IMR-90 (cell line): ENCODE measurements around the gene AK2. TPM values are rescaled to one million over a fixed set of nuclear protein-coding genes. Genes with fewer than 3 reads are reported as not detected.
A peak's percentile ranks its signal among the peaks of the same experiment; 100 is the strongest.

ENCODE experiments used
- ATAC-seq: fragments of 200-7000 bp; cut with Tn5 transposase; 2 replicates; pipeline ENCODE4 v1.9.1; 2020; ENCODE audit warnings: low read depth, mild to moderate bottlenecking, moderate library complexity
- BruUV-seq: library from RNA; stranded (reverse); fragments of 400-500 nt; replicated peaks from 2 replicates; lab custom pipeline; 2021; lab: Mats Ljungman, UMichigan
- CTCF ChIA-PET: fragments of 300-600 bp; formaldehyde crosslinking; extraction: SDS; loops from one replicate; lab custom pipeline; 2021; ENCODE audit warnings: antibody characterized with exemption; lab: Yijun Ruan, JAX
- POLR2A ChIA-PET: fragments of 300-600 bp; sonication (Branson Sonifier 250); formaldehyde crosslinking; loops from one replicate; lab custom pipeline; 2022; ENCODE audit warnings: antibody characterized with exemption; ENCODE audit not compliant: unreplicated experiment; lab: Charles Lee
- DNase-seq: peaks from one replicate; pipeline ENCODE4 v3.0.0; 2013
- H2AFZ ChIP-seq: replicated peaks from 2 replicates; pipeline ENCODE3; 2013; ENCODE audit warnings: low read length, mild to moderate bottlenecking; ENCODE audit not compliant: poor library complexity
- H2AK5ac ChIP-seq: 2 replicates; pipeline ENCODE4 v1.6.1; 2013; ENCODE audit warnings: low read depth, low read length, inconsistent platforms
- H2AK9ac ChIP-seq: replicated peaks from 2 replicates; pipeline ENCODE3; 2013; ENCODE audit warnings: mild to moderate bottlenecking, low read depth, low read length, moderate library complexity; ENCODE audit not compliant: poor library complexity
- H2BK120ac ChIP-seq: 2 replicates; pipeline ENCODE4 v1.6.1; 2013; ENCODE audit warnings: low read depth, low read length, inconsistent platforms
- H2BK15ac ChIP-seq: 3 replicates; pipeline ENCODE4 v1.6.1; 2013; ENCODE audit warnings: low read depth, low read length, inconsistent platforms
- H2BK20ac ChIP-seq: 2 replicates; pipeline ENCODE4 v1.6.1; 2013; ENCODE audit warnings: low read depth, mild to moderate bottlenecking, inconsistent platforms, low read length, moderate library complexity
- H2BK5ac ChIP-seq: 2 replicates; pipeline ENCODE4 v1.6.1; 2013; ENCODE audit warnings: mild to moderate bottlenecking, low read depth, low read length, inconsistent platforms; ENCODE audit not compliant: poor library complexity, severe bottlenecking
- H3K14ac ChIP-seq: replicated peaks from 2 replicates; pipeline ENCODE4 v1.6.1; 2013; ENCODE audit warnings: low read depth, low read length, inconsistent platforms
- H3K18ac ChIP-seq: 2 replicates; pipeline ENCODE4 v1.6.1; 2013; ENCODE audit warnings: low read depth, low read length, control low read depth
- H3K23ac ChIP-seq: 2 replicates; pipeline ENCODE4 v1.6.1; 2013; ENCODE audit warnings: low read depth, low read length, inconsistent platforms
- H3K27ac ChIP-seq: 2 replicates; pipeline ENCODE4 v1.5.1; 2013; ENCODE audit warnings: mild to moderate bottlenecking, control low read depth, low read length; ENCODE audit not compliant: insufficient read depth
- H3K27me3 ChIP-seq: 2 replicates; pipeline ENCODE4 v1.6.1; 2013; ENCODE audit warnings: low read length; ENCODE audit not compliant: control insufficient read depth, insufficient read depth
- H3K36me3 ChIP-seq: 2 replicates; pipeline ENCODE4 v1.6.1; 2013; ENCODE audit warnings: low read length, mixed read lengths; ENCODE audit not compliant: control insufficient read depth, insufficient read depth
- H3K4ac ChIP-seq: 2 replicates; pipeline ENCODE4 v1.6.1; 2013; ENCODE audit warnings: low read depth, low read length, inconsistent platforms
- H3K4me1 ChIP-seq: 2 replicates; pipeline ENCODE4 v1.6.1; 2013; ENCODE audit warnings: low read length, mixed read lengths; ENCODE audit not compliant: control insufficient read depth, insufficient read depth
- H3K4me2 ChIP-seq: 2 replicates; pipeline ENCODE4 v1.6.1; 2013; ENCODE audit warnings: low read depth, mild to moderate bottlenecking, control low read depth, low read length, moderate library complexity
- H3K4me3 ChIP-seq: 2 replicates; pipeline ENCODE4 v1.5.1; 2013; ENCODE audit warnings: low read depth, mild to moderate bottlenecking, control low read depth, low read length, moderate library complexity; ENCODE audit not compliant: insufficient read depth
- H3K56ac ChIP-seq: 2 replicates; pipeline ENCODE4 v1.6.1; 2013; ENCODE audit warnings: low read length, inconsistent platforms; ENCODE audit not compliant: insufficient read depth; ENCODE audit errors: extremely low read depth
- H3K79me1 ChIP-seq, 2 experiments: 2 replicates each; pipeline ENCODE4 v1.6.1; 2013; ENCODE audit warnings: low read length in 2 of 2, inconsistent platforms in 1 of 2, low read depth in 1 of 2
- H3K9ac ChIP-seq: 2 replicates; pipeline ENCODE4 v1.6.1; 2013; ENCODE audit warnings: low read depth, low read length, control low read depth
- H3K9me1 ChIP-seq: 2 replicates; pipeline ENCODE4 v1.6.1; 2013; ENCODE audit warnings: low read length, inconsistent platforms; ENCODE audit not compliant: insufficient read depth
- H3K9me3 ChIP-seq: 2 replicates; pipeline ENCODE4 v1.6.1; 2013; ENCODE audit warnings: low read length; ENCODE audit not compliant: control insufficient read depth, insufficient read depth
- H4K20me1 ChIP-seq: 2 replicates; pipeline ENCODE4 v1.6.1; 2013; ENCODE audit warnings: low read length, inconsistent platforms; ENCODE audit not compliant: insufficient read depth
- H4K5ac ChIP-seq: 2 replicates; pipeline ENCODE4 v1.6.1; 2013; ENCODE audit warnings: mild to moderate bottlenecking, low read depth, low read length, control low read depth
- H4K8ac ChIP-seq, 2 experiments: 2 replicates each; pipeline ENCODE4 v1.6.1; 2013; ENCODE audit warnings: low read depth in 2 of 2, low read length in 2 of 2, control low read depth in 1 of 2, inconsistent platforms in 1 of 2
- H4K91ac ChIP-seq: 2 replicates; pipeline ENCODE4 v1.6.1; 2013; ENCODE audit warnings: low read depth, low read length, inconsistent platforms; ENCODE audit not compliant: insufficient read depth
- BHLHE40 ChIP-seq: fragments of 150-350 bp; IDR thresholded peaks from 2 replicates; pipeline ENCODE4 v1.6.1; 2016; ENCODE audit warnings: mild to moderate bottlenecking, low read depth, low read length
- MAFK ChIP-seq: IDR thresholded peaks from 2 replicates; pipeline ENCODE4 v1.6.1; 2012; ENCODE audit warnings: low read depth, low read length, improper control_type of control experiment
- MAZ ChIP-seq: IDR thresholded peaks from 2 replicates; pipeline ENCODE4 v1.6.1; 2012; ENCODE audit warnings: low read depth, mild to moderate bottlenecking, low read length, improper control_type of control experiment, moderate library complexity, borderline replicate concordance
- RCOR1 ChIP-seq: IDR thresholded peaks from 2 replicates; pipeline ENCODE4 v1.6.1; 2012; ENCODE audit warnings: mild to moderate bottlenecking, low read length, improper control_type of control experiment; ENCODE audit not compliant: insufficient replicate concordance
- USF2 ChIP-seq: fragments of 150-350 bp; IDR thresholded peaks from 2 replicates; pipeline ENCODE4 v1.6.1; 2017; ENCODE audit warnings: mild to moderate bottlenecking, antibody characterized with exemption, low read length, low read depth
- WGBS, 2 experiments: methylation state at CpG; one replicate each; pipeline versions ENCODE4 v1.1.5 to v1.1.7; 2013; ENCODE audit warnings: missing lambda C conversion rate in 2 of 2; ENCODE audit not compliant: insufficient read length in 1 of 2; ENCODE audit errors: extremely low coverage in 2 of 2; 5-methylcytosine and 5-hydroxymethylcytosine counted together
- dilution Hi-C: fragments of 300-500 bp; cut with HindIII; formaldehyde crosslinking; loops from one replicate; pipeline ENCODE4 v1.14.3; 2018; ENCODE audit warnings: low sequenced_read_pairs; ENCODE audit not compliant: unreplicated experiment
- in situ Hi-C: fragments of 300-500 bp; cut with MboI; formaldehyde crosslinking; loops from 3 replicates; pipeline ENCODE4 v1.14.3; 2019; ENCODE audit warnings: low sequenced_read_pairs, inconsistent platforms, mixed read lengths
- intact Hi-C: fragments of 100-400 bp; cut with micrococcal nuclease; formaldehyde crosslinking; loops from 2 replicates; pipeline ENCODE4 v1.10.0; 2022
- polyA plus RNA-seq, 3 experiments: library from polyadenylated mRNA; depleted of rRNA; stranded (reverse); fragments of >200 nt; gene quantifications; 2 replicates each; pipeline ENCODE4 v1.2.3, GENCODE V29; 2012; ENCODE audit warnings: low replicate concordance in 1 of 3
- total RNA-seq: library from RNA; depleted of rRNA; stranded (reverse); fragments of >200 nt; gene quantifications from 2 replicates; pipeline ENCODE4 v1.2.3, GENCODE V29; 2012

Gene AK2
- total and polyA plus RNA-seq, 2 of the 4 experiments (the other 2 are of a cell fraction): 118 to 203 TPM

DNA sequence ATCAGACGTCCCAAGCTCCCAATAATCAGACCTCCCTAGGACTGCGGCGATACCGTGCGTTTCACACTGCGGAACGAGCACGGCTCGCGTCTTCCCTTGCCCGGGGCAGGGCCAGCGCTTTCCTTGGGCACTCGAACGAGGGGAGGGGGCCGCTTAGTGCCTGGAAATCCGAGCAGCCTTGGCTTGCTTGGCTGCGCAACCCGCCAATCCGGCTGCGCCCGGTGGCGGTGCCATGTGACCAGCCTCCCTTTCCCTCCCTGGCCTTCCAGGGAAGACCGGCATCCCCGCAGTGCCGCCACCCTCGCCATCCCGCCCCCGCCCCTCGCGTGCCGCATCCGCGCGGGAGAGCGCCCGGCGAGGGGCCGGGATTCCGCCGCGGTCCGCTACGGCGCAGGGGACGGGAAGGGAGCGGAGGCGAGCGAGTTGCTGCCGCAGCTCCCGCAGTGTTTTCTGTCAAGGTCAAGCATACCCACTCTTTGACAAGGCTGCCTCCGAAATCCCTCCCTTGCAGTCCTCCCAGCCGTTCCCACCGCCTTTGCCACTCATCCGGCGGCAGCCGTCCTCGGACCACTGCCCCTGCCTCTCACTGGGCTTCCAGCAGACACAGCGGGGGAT, 63.8 kb downstream of the AK2 start:
- Histone ChIP-seq H2BK20ac (no peak overlapping the region), H3K23ac (peak overlapping the region; percentile 79; the same call in 1 of the 2 replicates), H2AFZ (peak overlapping the region; percentile 90), H3K4ac (peak overlapping the region; percentile 14; the same call in 1 of the 2 replicates), H3K27me3 (peaks cover 2% of the 10 kb centered on the region), H3K4me2 (peak overlapping the region; percentile 96), H3K9me1 (peaks cover 6% of the 10 kb centered on the region; the same call in 1 of the 2 replicates), H2BK15ac (no peak overlapping the region), H3K9me3 (no peaks in the 10 kb centered on the region), H2BK5ac (no peak overlapping the region), H4K20me1 (no peaks in the 10 kb centered on the region), H4K8ac (peak overlapping the region in 1 of 2 experiments; percentile 70; a peak in 1 of 4 replicates), H3K4me1 (peaks cover 4% of the 10 kb centered on the region), H3K9ac (peak overlapping the region; percentile 23), H4K5ac (peak overlapping the region; percentile 49; the same call in 1 of the 2 replicates), H2BK120ac (peak overlapping the region; percentile 62; the same call in 1 of the 2 replicates), H3K79me1 (no peaks in the 10 kb centered on the region), H2AK5ac (no peak overlapping the region), H2AK9ac (peak overlapping the region; percentile 73), H3K56ac (no peak overlapping the region; the same call in 1 of the 2 replicates), H3K27ac (peak overlapping the region; percentile 1; the same call in 1 of the 2 replicates), H3K14ac (peak overlapping the region; percentile 42; the same call in 1 of the 2 replicates), H3K4me3 (peak overlapping the region; percentile 43), H3K36me3 (no peaks in the 10 kb centered on the region), H4K91ac (peak overlapping the region; percentile 60; the same call in 1 of the 2 replicates), H3K18ac (peak overlapping the region; percentile 34)
- ATAC-seq (peak; percentile 84), DNase-seq (peak; percentile 45)
- BruUV-seq: no TSS peak
- POLR2A ChIA-PET: no interaction called here
- WGBS, 2 experiments: 7% methylated on average over 13 of the region's 58 CpGs; no CpG with 5 or more reads in 1 of the 2 experiments
- dilution Hi-C loops (no loop called here), intact Hi-C loops (no loop called here), in situ Hi-C loops (no loop called here)
- CTCF ChIA-PET: no interaction called here
- TF ChIP-seq MAFK (no peak), MAZ (peak; percentile 35; the same call in 1 of the 2 replicates), BHLHE40 (peak; percentile 61), USF2 (peak; percentile 78), RCOR1 (no peak)
